ENCODE data around the gene RFX3.

GRCh38 chr9:3177146-3177761, 348.5 kb downstream of the RFX3 start:
- TF ChIP-seq CTCF (conservative IDR thresholded peaks at IDR 0.05; ENCODE audit: low read depth, low read length), result no peak
- TF ChIP-seq EZH2 (IDR thresholded peaks at IDR 0.05; ENCODE audit: borderline replicate concordance, low read depth, low read length, poor library complexity, severe bottlenecking), result no peak
